ACC112 (cell line): Measurements from ENCODE around the gene KCND1.

ENCODE experiments used
- H2AFZ ChIP-seq: fragments of 200-600 bp; sonication (generic); one replicate; pipeline ENCODE4 v1.6.0; 2017; ENCODE audit warnings: antibody characterized with exemption, low read length; ENCODE audit not compliant: unreplicated experiment
- H3K27ac ChIP-seq: fragments of 200-600 bp; sonication (generic); 2 replicates; pipeline ENCODE4 v1.5.1; 2014; ENCODE audit warnings: low read depth, mild to moderate bottlenecking, antibody characterized with exemption, low read length, moderate library complexity
- H3K27me3 ChIP-seq: fragments of 200-600 bp; sonication (generic); 2 replicates; pipeline ENCODE4 v1.6.1; 2014; ENCODE audit warnings: mild to moderate bottlenecking, antibody characterized with exemption, low read length, moderate library complexity, mixed read lengths; ENCODE audit not compliant: insufficient read depth
- H3K36me3 ChIP-seq: fragments of 200-600 bp; sonication (generic); 2 replicates; pipeline ENCODE4 v1.6.1; 2016; ENCODE audit warnings: mild to moderate bottlenecking, antibody characterized with exemption, low read length, moderate library complexity, mixed read lengths; ENCODE audit not compliant: insufficient read depth
- H3K4me1 ChIP-seq: fragments of 200-600 bp; sonication (generic); one replicate; pipeline ENCODE4 v1.6.1; 2016; ENCODE audit warnings: low read length, mixed read lengths; ENCODE audit not compliant: insufficient read depth, unreplicated experiment, control insufficient read depth
- H3K4me3 ChIP-seq: fragments of 200-600 bp; sonication (generic); 2 replicates; pipeline ENCODE4 v1.5.1; 2014; ENCODE audit warnings: mild to moderate bottlenecking, low read depth, low read length
- H3K79me2 ChIP-seq: fragments of 200-600 bp; sonication (generic); one replicate; pipeline ENCODE4 v1.6.0; 2016; ENCODE audit warnings: low read length; ENCODE audit not compliant: control insufficient read depth, unreplicated experiment, insufficient read depth

Gene KCND1

GRCh38 chrX:48975041-48975440 lies 3.4 kb upstream of the KCND1 start:
- Histone ChIP-seq H2AFZ (no peak overlapping the region), H3K36me3 (no peaks in the 10 kb centered on the region), H3K79me2 (no peaks in the 10 kb centered on the region), H3K27me3 (no peaks in the 10 kb centered on the region), H3K27ac (no peak overlapping the region), H3K4me3 (no peak overlapping the region), H3K4me1 (peaks cover 14% of the 10 kb centered on the region)

DNA sequence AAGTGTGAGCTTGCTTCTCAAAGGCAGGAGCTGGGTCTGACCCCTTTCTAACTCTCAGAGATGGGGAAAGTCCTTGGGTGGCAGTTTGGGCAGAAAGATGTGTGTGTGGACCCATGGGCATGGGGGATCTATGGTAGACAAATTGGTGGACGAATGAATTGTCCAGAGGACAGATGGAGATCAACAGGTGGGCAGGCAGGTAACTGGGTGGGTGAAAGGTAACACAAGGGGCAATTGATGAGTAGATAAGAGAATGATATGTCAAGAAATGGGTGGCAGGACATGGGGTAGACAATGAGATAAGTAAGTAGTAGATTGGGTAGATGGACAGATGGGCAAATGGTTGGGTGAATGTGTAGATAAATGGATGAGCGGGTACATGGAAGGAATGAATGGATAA lies 2.9 kb upstream of the KCND1 start:
- Histone ChIP-seq H3K4me3 (no peak overlapping the region), H2AFZ (no peak overlapping the region), H3K79me2 (no peaks in the 10 kb centered on the region), H3K4me1 (peaks cover 14% of the 10 kb centered on the region), H3K27ac (no peak overlapping the region), H3K27me3 (no peaks in the 10 kb centered on the region), H3K36me3 (no peaks in the 10 kb centered on the region)

DNA sequence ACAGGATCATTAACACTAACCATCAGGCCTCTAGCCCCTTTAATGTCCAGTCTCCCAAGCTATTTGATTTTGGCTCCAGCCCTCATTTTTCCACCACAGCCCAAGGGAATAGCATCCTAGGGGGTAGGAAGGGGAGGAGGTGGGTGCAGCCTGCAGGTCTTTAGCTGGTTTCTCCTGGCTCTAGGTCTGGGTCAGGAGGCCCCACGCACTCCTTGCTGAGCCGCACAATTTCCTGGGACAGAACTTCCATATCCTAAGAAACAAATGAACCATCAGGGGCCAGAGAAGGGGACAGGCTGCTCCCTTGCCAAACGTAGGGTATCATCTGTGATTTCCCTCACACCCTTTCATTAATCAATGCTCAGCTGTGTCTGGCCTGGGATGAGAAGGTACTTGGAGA lies 2.4 kb upstream of the KCND1 start:
- no peaks in the 10 kb centered on the region for H3K36me3 ChIP-seq
- peaks cover 14% of the 10 kb centered on the region for H3K4me1 ChIP-seq
- no peaks in the 10 kb centered on the region for H3K79me2 ChIP-seq
- no peak overlapping the region for H2AFZ ChIP-seq
- no peak overlapping the region for H3K4me3 ChIP-seq
- H3K27ac ChIP-seq: no peak overlapping the region
- H3K27me3 ChIP-seq: no peaks in the 10 kb centered on the region

DNA sequence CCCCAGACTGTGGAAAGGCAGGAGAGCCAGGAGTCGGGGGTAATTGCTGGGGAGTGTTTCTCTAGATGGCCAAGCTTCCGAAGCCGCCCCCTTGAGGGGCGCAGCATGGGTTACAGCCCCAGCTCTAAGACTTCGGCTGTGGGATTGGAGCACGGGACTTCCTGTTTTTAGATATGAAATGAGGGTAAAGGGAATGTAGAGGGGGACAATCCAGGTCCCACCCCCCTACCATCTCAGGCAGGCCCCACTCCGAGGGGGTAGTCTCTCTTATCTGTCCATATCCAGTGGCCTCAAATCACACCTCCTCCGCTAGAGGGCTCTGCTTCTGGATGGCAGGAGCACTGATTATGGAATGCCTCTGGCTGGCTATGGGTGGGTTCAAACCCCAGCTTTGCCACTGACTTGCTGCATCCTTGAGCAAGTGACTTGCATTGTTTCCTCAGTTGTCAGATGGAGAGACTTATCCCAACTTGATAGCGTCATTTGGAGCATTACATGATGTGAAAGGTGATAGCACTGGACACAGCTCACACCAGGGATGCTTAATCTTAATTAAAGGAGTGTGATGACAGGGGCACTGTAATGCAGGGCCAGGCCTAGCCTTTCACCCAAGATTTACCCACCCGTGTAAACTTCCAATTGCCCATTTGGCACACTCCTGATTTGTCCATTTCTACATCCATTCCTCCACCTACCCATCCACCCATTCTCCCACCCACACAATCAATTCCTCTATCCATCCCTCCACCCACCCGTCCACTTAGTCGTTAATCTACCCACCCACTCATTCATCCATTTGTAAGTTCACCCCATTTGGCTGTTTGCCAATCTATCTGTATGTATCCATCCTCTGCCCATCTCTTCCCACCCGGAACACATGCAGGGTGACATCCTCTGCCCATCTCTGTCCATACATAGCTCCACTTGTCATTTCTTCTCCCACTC lies 848 bp upstream of the KCND1 start:
- Histone ChIP-seq H3K79me2 (no peaks in the 10 kb centered on the region), H3K27ac (0 out of 2 replicates have a peak overlapping the region, but pooled peaks have one; percentile 23), H3K36me3 (no peaks in the 10 kb centered on the region), H3K27me3 (no peaks in the 10 kb centered on the region), H3K4me1 (peaks cover 19% of the 10 kb centered on the region), H2AFZ (no peak overlapping the region), H3K4me3 (peak overlapping the region; percentile 75)

DNA sequence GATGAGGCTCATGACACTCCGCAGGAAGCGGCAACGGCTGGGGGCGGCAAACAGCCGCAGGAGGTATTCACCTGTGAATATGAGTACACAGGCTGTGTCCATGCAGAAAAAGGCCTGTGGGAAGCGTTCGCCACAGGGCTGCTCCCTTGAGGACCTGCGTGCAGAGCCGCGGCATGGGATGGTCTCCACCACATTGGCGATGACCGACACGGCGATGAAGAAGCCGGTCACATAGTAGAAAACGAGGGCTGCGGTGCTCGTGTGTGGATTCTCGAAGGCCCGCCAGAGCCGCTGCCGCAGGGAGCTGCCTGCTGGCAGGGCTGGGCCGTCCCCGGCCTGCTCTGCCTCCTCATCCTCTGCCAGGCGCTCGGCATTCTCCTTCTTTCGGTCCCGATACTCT lies 2.2 kb downstream of the KCND1 start:
- Histone ChIP-seq H3K36me3 (no peaks in the 10 kb centered on the region), H3K4me3 (no peak overlapping the region), H3K4me1 (peaks cover 26% of the 10 kb centered on the region), H2AFZ (no peak overlapping the region), H3K27me3 (no peaks in the 10 kb centered on the region), H3K27ac (no peak overlapping the region), H3K79me2 (no peaks in the 10 kb centered on the region)

DNA sequence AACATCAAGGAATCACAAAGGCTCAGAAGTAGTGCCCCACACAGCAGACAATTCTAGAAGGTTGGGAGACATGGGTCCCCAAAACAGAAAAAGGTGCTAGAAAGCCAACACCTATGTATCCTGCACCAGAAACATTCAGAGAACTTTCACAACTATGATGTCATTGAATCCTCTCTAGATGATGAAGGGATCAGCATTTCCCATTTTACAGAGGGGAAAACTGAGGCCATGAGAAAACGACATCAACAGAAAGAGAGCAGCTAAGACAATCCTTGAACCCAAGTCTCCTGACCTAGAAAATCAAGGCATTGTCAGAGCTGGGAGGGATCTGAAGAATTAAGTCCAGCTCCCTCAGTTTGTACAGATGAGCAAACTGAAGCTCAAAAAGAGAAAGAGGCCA lies 3.3 kb downstream of the KCND1 start:
- Histone ChIP-seq H3K36me3 (no peaks in the 10 kb centered on the region), H3K27ac (no peak overlapping the region), H3K79me2 (no peaks in the 10 kb centered on the region), H2AFZ (no peak overlapping the region), H3K4me3 (no peak overlapping the region), H3K27me3 (no peaks in the 10 kb centered on the region), H3K4me1 (peaks cover 26% of the 10 kb centered on the region)

DNA sequence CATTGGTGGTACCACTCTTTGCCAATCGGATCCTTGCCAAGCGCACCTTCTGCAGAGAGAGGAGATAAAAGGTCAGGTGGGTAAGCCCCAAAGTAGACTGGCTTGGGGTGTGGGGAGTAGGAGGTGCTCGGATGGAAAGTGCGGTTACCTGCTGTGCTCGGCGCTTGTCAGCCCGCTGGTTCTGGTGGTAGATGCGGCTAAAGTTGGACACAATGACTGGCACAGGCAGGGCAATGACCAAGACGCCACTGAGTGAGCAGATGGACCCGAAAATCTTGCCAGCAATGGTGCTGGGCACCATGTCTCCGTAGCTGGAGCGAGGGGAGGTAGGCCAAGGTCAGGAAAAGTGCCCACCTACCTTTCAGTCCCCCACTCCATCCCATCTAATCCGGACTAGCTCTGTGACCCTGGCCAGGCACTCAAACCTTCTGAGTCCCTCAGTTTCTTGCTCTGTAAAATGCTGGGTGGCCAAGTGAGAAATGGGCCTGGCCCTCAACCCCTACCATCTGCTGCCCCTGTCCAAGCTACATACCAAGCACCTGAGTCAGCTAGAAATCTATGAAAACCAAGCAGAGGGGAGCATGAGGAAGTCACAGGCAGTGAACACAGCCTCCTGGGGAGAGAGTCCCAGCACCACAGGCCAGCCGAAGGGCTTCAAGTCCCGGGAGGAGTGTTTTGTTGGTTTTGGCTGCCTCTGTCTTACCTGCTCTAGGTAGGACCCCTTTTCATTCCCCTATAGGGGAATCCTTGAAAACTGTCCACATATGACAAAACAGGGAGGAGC lies 4.7 kb downstream of the KCND1 start:
- H3K27me3 ChIP-seq: no peaks in the 10 kb centered on the region
- no peak overlapping the region; the same call in 1 of the 2 replicates for H3K4me3 ChIP-seq
- H2AFZ ChIP-seq: no peak overlapping the region
- no peaks in the 10 kb centered on the region for H3K36me3 ChIP-seq
- no peaks in the 10 kb centered on the region for H3K79me2 ChIP-seq
- H3K27ac ChIP-seq: peak overlapping the region; percentile 53
- peaks cover 17% of the 10 kb centered on the region for H3K4me1 ChIP-seq

DNA sequence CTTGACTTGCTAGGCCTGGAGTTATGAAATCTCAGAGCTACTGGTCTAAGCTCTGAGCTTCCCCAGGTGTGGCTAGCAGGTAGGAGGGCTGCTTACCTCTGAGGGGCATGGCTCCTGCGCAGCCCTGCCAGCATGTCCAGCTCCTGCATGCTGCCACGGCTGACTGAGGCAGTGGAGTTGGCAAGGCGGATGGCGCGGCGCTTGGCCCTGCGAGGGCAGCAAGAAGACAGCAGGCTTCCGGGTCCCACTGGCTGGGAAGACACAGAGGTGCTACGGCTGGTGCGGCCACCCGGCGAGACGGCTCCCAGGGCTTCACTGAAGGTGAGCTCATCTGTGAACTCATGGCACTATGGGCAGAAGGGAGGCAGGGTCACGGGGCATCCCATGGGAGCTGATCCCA lies 5.7 kb downstream of the KCND1 start:
- Histone ChIP-seq H3K4me1 (peaks cover 13% of the 10 kb centered on the region), H2AFZ (no peak overlapping the region), H3K27ac (no peak overlapping the region), H3K4me3 (no peak overlapping the region), H3K36me3 (no peaks in the 10 kb centered on the region), H3K79me2 (no peaks in the 10 kb centered on the region), H3K27me3 (no peaks in the 10 kb centered on the region)

GRCh38 chrX:48961585-48962091 lies 10.0 kb downstream of the KCND1 start:
- Histone ChIP-seq H3K4me3 (no peak overlapping the region), H3K27ac (no peak overlapping the region), H3K4me1 (peaks cover 4% of the 10 kb centered on the region), H3K27me3 (no peaks in the 10 kb centered on the region), H3K36me3 (no peaks in the 10 kb centered on the region), H3K79me2 (peaks cover 6% of the 10 kb centered on the region), H2AFZ (no peak overlapping the region)

GRCh38 chrX:48960291-48960690 lies 11.4 kb downstream of the KCND1 start:
- Histone ChIP-seq H3K4me3 (no peak overlapping the region), H3K27me3 (no peaks in the 10 kb centered on the region), H3K4me1 (peaks cover 12% of the 10 kb centered on the region), H2AFZ (no peak overlapping the region), H3K79me2 (peaks cover 20% of the 10 kb centered on the region), H3K36me3 (no peaks in the 10 kb centered on the region), H3K27ac (no peak overlapping the region)
